ENCODE results near the gene LENEP. TPM values are rescaled to one million over a fixed set of nuclear protein-coding genes. Genes with fewer than 3 reads are reported as not detected.

Gene LENEP
- total RNA-seq, 1 experiment from 2014 or later = not detected

DNA sequence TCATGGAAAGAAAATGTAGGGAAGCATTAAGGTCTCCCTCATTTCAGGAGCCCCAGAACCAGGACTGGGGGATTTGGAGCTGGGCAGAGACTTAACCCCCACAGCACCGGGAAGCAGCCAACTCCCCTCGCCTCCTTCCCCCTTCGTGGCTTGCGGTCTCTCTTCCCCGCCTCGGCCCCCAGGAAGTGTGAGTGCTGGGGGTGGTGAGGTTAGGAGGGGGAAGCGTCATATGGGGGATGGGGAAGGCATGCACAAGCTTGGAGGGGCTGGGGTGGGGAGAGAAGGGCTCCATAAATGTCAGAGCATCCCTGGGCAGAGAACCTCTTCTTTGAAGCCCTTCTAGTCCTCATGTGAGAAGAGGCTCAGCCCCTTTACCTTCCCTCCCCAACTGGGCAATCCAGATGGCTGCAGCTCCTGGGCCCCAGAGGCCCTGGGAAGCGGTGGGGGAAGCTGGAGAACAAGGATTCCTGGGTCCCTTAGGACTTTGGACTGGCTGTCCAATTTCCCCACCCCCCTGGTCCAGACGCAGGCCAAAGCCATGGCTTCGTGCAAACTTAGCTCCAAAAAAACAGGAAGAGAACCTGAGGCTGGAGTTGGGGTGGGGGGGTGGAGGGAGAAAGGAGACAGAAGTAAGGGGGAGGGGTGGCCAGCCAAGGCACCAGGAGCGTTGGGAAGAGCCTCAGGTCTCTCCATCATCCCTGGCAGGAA is 17.0 kb downstream of the LENEP start:
- DNase-seq (ENCODE audit: low read depth) = no peak

DNA sequence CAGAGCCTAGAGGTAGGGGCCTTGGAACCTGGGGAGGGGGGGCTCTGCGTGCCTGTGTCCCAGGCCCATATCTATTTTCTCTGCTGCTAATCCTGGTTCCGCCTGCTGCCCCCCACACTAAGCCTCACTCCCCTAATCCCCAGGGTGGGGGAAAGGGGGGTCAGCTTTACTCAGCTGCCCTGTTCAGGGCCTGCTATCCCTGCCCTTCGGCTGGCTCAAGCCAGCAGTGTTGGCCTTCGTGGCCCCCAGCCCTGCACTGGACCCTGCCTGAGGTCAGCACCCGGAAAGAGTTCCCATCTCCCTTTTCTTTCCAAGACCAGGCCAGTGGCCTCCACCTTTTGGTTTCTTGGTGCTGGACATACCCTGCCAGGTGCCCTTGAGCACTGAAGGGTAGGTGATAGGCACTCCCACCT is 17.6 kb downstream of the LENEP start:
- DNase-seq (ENCODE audit: low read depth) = no peak

DNA sequence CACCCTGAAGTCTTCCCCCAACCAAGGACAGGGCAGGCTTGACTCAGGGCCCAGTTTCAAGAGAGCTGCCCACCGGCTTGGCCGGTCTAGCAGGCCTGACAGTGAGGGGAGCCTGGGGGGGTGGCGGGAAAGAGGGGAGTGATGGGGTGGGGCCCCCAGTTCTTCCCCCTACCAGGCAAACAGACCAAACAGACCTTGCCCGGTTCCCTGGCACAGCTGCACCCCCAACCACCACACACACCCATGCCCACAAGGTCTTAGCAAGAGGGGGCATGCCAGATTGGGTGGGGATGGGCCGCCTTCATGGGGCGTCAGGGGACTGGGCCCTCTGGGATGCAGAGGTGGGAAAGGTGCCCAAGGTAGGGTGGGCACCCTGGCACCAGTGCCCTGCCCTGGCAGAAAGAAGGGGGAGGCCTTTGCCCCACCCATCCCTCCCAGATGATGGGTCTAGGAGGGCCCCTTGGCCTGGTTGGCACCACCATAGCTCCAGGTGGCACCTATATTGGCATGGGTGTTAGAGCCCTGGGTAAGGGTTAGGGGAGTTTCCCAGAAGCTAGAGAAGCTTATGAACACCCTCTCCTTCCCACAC is 18.1 kb downstream of the LENEP start:
- no peak for DNase-seq (ENCODE audit: low read depth)

DNA sequence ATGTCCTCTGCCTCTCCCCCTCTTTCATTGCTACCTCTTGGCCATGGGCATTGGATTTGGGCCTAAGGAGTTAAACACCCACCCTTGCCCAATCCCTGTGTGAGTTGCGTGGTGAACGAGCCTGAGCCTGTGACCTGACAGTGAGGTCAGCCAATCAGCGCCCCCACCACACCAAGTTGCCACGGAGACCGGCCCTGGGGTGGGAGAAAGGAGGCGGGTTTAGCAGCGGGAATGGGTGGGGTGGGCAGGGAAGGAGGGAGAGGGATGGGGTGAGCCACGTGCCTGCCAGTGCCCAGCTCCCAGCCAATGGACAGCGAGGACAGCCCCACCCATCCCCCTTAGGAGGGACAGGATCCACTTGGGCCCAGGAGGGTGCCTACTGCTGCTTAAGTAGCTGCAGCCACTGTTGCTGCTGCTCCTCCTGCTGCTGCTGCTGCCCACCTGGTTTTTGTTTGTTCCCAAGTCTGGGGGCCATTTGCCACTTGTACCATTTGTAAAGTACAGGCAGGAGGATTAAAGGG is 18.7 kb downstream of the LENEP start:
- DNase-seq (ENCODE audit: low read depth) = peak; percentile 43

DNA sequence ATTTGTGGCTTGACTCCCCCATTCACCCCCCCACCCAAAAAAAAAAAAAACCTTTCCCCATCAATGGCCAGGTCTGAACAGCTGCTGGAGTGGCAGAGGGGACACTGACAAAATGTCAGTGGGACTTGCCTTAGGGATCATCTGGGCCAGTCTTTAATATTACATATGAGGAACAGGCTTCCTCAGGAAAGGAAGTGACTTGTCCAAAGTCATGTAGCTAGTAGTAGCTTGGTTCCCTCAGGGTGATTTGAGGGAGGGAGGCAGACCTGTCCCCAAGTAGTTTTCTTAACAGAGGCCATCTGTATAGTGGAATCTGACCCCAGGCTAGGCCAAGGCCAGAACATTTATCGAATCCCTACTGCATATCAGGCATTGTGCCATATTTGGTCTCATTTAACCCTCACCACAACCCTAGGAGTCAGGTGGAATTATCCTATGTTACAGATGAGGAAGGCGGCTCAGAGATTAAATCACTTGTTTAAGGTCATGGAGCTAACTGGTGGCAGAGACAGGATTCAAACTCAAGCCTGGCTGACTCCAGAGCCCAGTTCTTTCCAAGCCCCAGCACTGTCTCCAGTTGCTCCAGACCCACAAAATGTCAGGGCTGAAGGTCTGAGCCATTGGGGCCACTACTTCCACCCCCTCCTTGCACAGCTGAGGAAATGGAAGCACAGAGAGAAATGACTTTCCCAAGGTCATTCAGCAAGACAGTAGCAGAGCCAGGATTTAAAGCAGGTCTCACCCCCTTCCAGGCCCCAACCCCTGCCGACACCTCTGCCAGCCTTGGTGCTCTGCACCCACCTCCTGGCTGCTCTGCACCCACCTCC is 19.6 kb downstream of the LENEP start:
- DNase-seq (ENCODE audit: low read depth) = no peak

DNA sequence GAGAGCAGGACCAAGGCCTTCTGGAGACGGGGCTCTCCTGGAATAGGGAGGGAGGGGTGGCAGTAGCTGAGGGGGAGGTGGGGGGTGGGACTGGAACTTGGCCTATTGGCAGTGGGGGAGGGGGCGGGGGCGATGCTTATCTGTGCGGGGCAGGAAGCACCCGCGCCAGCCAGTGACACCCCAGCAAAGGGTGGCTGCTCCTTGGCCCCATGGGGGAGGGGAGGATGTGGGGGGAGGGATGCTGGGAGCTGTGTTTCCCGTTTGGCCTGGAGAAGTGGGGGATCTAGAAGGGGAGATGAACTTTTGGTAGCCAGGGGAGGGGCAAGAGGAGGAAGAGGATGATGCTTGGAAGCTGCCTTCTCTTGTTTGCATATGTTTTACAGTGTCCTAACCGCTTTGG is 20.2 kb downstream of the LENEP start:
- no peak for DNase-seq (ENCODE audit: low read depth)

DNA sequence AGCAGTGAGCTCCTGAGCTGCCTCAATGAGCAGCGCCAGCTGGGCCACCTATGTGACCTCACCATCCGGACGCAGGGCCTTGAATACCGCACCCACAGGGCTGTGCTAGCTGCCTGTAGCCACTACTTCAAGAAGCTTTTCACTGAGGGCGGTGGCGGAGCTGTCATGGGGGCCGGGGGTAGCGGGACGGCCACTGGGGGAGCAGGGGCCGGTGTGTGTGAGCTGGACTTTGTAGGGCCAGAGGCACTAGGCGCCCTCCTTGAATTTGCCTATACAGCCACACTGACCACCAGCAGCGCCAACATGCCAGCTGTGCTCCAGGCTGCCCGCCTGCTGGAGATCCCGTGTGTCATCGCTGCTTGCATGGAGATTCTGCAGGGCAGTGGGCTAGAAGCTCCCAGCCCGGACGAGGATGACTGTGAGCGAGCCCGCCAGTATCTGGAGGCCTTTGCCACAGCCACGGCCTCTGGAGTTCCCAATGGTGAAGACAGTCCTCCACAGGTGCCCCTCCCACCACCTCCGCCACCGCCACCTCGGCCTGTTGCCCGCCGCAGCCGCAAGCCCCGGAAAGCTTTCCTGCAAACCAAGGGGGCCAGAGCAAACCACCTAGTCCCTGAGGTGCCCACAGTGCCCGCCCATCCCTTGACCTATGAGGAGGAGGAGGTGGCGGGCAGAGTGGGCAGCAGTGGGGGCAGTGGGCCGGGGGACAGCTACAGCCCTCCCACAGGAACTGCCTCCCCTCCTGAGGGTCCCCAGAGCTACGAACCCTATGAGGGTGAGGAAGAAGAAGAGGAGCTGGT is 21.5 kb downstream of the LENEP start:
- no peak for DNase-seq (ENCODE audit: low read depth)

DNA sequence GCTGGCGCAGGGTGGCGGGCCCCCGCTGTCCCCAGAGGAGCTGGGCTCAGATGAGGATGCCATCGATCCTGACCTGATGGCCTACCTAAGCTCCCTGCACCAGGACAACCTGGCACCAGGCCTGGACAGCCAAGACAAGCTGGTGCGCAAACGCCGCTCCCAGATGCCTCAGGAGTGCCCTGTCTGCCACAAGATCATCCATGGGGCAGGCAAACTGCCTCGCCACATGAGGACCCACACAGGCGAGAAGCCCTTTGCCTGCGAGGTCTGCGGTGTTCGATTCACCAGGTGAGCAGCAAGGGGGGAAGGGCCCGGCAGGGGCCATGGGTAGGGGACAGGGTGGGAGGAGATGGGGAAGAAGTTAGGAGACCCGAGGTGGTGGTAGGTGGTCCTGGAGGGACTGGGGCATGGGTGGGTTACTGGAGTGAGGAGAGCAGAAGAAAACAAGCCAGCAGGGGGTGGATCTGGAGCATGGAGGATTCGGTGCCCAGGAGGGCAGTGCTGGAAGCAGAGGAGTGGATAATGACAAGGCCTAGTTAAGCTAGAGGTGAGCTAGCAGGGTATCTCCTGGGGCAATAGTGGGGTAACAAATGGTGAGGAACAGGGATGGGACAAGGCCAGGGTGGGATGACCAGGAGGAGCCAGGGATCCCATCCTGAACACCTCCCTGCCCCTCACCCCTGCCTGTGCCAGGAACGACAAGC is 22.3 kb downstream of the LENEP start:
- DNase-seq (ENCODE audit: low read depth) = no peak

DNA sequence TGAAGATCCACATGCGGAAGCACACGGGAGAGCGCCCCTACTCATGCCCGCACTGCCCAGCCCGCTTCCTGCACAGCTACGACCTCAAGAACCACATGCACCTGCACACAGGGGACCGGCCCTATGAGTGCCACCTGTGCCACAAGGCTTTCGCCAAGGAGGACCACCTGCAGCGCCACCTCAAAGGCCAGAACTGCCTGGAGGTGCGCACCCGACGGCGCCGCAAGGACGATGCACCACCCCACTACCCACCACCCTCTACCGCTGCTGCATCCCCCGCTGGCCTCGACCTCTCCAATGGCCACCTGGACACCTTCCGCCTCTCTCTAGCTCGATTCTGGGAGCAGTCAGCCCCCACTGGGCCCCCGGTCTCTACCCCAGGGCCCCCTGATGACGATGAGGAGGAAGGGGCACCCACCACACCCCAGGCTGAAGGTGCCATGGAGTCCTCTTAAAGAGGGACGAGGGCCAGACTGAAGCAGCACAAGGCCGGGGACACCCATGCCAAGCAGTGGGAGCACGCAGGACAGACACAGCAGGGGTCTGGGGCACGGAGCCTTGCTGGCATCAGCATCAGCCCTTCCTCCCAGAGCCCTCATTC is 22.9 kb downstream of the LENEP start:
- DNase-seq (ENCODE audit: low read depth) = no peak

DNA sequence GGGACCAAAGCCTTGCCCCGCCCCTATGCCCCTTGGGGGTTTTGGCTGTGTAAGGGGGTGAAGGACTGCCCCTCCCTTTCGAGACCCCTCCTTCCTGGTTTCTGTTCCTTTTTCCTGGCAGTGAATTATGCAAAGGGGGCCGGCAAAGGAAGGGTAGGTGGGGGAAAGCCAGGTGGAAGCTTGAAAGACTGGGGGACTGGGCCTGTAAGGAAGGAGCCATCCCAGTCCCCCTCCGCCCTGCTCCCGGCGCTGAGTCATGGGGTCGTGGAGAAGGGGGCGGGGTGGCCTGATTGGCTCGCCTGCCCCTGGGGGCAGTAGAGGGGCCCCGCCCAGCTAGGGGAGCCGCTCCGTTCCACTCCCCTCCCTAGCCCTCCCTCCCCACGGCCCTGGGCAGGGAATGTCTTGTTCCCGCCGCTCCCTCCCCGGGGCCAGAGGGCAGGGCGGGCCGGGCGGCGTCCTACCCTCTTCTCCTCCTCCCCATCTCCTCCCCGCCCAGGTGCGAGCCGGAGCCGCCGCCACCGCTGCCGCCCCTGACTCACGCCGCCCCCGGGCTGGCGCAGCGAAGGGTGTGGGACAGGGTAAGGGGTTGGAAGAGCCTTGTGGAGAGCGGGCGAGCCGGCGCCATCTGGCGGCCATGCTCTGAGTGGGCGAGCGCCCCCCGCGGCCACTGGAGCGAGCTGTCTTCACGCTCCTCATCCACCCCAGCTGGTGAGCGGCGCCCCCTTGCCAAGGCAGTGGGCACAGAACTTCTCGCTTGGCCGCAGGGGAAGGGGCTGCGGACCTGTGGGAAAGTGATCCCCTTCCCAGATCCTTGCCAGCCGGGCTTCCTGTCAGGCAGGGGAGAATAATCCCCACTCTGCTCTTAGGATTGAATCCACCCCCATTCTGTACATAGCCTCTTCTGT is 23.9 kb downstream of the LENEP start:
- DNase-seq (ENCODE audit: low read depth) = peak; percentile 90

DNA sequence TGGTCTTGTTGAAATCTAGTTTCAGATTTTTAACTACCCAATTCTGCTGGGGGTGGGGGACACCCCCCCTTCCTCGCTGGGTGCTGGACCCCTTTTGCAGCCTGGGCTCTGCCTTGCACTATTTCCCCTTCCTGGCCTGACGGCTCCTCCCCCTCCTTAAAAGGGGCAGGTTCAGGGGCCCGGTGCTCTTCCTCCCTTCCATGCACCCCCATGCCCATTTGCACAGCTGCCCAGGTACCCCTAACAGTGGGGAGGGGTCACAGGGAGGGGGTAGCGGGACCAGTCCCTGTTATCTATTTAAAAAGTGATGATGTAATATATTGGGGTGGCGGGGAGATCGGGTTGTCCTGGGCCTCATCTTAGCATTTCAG is 24.5 kb downstream of the LENEP start:
- DNase-seq (ENCODE audit: low read depth) = no peak

DNA sequence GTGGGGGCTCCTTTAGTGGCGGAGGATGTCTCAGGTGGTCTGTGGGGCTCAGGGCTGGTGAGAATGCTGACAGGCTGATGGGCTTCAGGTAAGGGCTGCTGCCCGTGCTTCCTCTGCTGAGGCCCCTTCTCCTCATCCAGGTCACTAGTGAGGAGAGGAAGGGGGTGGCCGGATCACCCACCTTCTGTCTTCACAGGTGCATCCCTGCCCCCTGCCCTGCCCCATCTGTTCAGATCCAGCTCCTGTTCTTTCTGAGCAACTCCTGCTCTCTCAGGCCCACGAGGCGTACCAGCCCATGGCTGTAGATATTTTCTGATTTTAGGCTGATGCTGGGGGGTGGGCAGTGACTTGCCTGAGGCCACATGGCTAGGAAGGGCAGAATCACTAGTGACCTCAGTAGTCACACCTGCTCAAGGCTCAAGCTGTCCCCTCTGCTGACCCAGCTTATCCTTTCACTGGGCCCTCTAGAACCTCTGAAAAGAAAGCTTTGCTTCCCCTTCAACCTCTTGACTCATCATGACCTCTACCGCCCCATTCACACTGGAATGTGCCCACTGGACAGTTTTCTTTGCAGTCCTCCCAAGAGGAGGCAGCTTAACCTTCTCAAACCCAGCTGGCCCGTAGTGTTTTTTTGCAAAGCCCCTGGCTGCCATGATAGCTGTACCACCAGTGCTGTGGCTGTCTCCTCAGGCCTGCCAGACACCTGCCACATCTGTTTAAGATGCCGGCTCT is 25.4 kb downstream of the LENEP start:
- DNase-seq (ENCODE audit: low read depth) = peak; percentile 68

DNA sequence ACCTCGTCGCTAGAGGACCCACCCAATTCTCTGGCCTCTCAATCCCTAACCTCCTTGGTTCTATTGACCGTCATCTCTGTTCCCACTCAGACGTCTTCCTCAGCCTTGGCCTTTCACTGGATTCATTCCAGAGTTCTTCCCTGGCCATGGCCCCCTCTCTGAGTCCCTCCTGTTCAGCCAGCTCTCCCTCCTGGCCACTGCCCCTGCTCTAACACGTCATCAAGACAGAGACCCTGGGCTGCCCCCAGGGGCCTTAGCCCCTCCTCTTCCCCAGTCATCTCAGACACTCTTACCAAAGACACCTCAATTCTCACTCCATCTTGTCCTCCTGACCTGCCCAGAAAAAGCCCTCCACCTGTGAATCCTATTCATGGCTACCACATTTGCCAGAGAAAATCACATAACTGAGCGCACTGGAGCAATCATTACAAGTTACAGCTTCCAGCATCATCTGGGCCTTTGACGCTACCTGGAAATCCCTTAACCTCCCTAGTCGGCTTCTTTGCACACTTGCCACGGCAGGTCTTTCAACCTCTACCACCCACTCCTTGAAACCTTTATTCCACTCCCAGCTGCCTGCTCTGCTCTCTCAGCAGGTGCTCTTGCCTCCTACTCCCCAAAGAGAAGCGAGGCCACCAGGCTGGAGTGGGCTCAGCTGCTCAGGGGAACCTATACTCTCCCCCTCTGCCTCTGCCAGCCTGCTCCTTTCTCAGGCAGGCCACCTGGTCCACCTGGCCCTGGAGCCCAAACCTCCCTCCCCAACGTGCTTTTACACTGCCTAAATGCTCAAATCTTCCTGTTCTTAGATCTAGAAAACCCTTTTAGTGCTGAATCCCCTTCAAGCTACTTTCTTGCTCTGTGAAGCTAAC is 26.2 kb downstream of the LENEP start:
- DNase-seq (ENCODE audit: low read depth) = no peak

DNA sequence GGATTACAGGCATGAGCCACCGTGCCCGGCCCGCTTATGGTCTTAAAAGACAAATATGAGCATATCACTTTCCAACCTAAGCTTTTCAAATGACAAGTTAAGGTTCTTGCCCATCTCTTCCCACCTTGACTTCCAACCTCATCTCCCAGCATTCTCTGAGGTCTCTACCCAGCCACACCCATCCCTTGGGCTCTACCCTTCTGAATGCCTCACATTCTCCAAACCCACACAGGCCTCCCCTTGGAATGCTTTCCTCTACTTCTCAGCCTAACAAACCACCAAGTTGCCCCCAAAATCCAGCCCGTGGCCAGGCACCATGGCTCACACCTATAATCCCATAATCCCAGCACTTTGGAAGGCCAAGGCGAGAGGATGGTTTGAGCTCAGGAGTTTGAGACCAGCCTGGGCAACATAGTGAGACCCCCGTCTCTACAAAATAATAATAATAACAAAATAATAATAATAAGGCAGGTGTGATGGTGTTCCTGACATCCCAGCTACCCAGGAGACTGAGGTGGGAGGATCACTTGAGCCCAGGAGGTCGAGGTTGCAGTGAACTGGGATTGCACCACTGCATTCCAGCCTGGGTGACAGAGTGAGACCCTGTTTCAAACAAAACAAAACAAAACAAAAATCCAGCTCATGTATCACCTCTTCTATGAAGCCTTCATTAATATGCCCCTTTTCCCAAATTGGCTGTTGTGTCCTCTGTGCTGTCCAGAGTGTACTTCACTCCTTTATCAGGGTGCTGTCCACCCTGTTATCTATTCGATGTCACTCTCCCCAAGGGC is 28.9 kb downstream of the LENEP start:
- no peak for DNase-seq (ENCODE audit: low read depth)

DNA sequence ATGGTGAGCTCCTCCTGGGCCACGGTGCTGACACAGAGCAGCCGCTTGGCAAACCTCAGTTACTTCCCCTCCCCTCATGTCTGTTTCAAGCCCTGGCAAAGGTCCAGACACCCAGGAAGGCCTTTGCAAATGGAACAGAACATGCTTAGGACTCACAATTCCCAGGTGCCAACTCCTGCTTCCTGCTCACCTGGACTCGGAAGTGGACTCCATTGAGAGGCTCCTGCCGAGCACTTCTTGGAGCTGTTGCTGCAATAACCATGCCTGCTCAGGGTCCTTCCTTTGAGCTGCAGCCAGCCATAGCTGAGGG is 29.5 kb downstream of the LENEP start:
- DNase-seq (ENCODE audit: low read depth) = no peak

DNA sequence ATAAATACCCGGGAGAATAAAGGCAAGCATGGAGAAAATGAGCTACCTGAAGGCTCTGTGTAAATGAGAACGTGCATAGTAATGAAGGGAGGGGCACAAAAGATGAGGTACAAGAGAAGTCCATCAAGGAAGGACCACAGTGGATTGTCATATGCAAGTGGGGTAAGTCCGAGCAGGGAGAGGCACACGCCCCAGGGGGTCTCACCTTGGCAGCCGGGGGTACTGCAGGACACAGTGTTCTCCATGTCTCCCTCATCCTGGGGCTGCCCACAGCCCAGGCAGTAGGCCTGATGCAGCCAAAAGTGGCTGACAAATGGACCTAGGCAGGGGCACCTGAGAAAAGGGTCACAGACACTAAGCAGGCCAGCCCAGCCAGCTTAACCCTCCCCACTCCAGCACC is 30.2 kb downstream of the LENEP start:
- DNase-seq (ENCODE audit: low read depth) = no peak

DNA sequence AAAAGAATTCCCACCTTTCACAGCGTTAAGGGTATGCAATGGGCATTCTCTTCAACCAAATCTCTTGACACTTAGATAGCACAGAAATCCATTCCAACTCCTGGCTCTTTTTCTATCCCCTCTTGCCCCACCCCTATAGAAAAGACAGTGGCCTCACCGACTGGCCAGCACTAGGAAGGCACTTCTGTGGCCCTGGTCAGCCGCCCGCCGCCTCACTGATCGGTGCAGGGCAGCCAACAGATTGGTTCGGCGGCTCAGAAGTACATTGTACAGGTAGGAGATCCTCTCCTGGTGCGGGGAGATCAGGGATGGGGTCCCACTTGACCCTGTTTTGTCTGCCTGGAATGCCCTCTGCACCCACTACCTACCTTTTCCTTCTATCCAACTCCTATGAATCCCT is 30.9 kb downstream of the LENEP start:
- no peak for DNase-seq (ENCODE audit: low read depth)
